NCI-H1694 treated with DMSO at 0.1 percent for 48 hours (cell line): ENCODE measurements around the gene ROBO4.
A peak's percentile ranks its signal among the peaks of the same experiment; 100 is the strongest.

Experiments
- DNase-seq: peaks from one replicate; lab custom pipeline; 2025; lab: John Stamatoyannopoulos, UW

Gene ROBO4

GRCh38 chr11:124918950-124919349, 21.3 kb upstream of the ROBO4 start, which contains the start of gene HEPN1:
Gene HEPN1 (plus strand): TSS chr11:124919250.
- no peak for DNase-seq

DNA sequence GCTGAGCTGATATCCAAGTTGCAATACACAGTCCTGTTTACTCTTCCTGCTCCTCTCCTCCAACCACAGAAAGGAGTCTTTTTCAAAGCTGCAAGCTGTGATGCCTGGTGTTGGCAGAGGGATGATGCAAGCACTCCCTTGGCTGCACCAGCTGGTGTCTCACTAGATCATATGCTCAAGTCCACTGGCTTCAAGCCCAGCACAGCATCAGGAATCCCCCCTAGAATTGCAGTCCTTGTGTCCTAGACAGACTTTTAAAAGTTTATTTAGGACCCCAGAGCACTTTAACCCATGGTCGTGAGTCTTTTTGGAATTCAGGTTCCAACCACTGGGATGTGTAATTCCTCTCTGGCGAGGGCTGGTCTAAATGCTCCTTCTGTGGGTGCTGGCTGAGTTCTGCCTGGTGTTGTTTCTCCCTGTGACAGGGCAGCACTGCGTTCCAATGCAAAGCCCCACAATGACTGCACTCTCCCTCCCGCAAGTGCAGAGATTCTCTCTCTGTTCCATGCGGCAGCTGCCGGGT, 19.5 kb upstream of the ROBO4 start:
- peak; percentile 42 for DNase-seq

DNA sequence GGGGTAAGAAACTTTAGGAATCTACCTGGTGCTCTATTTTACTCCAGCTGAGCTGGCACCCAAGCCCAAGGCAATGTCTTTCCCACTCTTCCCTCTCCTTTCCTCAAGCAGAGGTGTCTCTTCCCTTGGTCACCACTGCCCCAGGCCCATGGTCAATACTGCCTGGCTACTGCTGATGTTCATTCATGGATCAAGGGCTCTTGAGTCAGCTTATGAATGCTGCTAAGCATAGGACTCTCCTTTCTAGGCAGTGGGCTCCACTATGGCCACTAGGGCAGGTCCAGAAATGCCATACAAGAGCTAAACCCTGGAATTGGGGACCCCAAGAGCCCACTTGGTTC, 18.7 kb upstream of the ROBO4 start:
- no peak for DNase-seq

- DNase-seq, result no peak
Observed at GRCh38 chr11:124915541-124916369, 18.1 kb upstream of the ROBO4 start.

DNA sequence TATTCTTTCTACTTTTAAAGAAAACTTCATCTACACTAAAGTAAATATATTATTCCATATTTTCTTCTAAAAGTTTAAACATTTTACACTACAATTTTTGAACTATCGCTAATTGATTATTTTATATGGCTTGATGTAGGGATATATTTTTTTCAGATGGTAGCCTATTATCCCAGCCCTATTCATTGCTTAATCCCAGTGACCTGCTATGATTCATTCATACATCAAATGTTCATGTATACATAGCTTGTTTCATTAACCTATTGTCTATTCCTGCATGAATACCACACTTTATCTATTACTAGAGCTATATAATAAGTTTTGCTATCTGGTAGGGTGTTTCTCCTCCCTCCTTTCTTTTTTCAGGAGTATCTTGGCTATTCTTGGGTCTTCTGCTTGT, 5.0 kb upstream of the ROBO4 start:
- no peak for DNase-seq

DNA sequence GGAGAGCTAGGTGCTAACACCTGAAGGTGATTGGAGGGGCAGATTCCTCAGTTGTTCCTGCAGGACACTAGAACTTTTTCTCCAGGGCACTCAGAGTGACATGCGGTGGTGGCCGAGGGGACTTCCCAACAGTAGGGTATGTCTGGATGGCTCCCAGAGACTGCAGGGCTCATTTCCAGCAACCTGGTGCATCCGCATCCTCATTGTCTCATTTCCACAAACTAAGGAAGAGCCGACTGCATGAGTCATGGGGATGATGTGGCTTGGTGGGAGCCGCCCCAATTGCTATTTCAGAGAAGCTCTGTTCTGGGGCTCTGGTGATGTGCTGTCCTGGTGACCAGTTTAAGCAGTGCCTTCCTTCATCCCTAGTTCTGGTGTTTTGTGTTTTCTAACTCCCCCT, 2.8 kb upstream of the ROBO4 start:
- DNase-seq, result no peak

DNA sequence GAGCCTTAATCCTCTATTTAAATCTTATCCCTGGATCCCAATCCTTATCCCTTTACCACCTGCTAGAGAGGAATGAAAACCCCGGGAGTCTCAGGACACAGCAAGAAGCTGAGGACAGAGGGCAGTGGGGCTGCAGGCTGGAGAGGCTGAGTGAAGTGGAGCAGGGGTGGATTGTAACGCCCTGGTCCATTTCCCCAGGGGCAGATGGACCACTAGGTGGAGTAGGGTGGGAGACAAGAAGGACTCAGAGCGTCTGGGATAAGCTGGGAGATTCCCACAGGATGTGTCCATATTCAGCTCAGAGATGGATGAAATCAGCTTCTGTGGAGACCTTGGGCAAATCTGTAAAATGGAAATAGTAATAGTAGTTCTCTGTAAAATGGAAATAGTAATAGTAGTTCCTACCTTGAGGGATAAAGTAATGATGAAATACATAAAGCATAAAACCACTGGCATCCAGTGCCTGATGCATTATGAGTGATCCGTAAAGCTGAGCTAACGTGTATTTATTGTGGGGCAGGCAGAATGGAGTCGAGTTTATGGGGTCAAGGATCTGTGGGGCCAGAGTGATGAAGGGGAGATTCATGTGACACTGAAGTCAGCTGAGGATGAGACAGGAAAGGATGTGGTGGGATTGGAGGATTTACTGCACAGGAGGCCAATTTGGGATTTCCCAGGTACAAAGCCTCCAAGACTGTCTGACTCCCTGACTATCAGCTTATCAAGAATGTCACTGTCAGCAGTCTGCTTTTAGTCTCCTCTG, 1.9 kb upstream of the ROBO4 start:
- no peak for DNase-seq

DNA sequence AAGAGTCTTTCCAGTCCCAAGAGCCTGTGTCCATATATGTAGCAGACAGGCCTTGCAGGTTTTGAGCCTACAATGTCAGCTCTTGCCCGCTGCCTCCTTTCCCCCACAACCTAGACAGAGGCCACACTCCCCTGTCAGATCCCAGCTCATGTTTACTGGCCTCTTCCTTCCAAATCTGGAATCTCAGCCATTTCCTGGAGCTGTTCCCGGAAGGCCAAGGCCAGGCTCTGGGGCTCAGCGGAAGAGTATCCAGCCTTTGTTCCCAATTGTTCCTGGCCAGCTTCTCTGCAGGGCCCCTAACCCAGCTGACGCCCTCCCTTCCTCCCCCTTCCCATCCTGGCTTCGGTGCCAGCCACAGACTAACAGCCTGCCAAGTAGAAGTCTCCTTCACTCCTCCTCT, 1.0 kb upstream of the ROBO4 start:
- no peak for DNase-seq

GRCh38 chr11:124898263-124898680, 607 bp upstream of the ROBO4 start:
- no peak for DNase-seq

DNA sequence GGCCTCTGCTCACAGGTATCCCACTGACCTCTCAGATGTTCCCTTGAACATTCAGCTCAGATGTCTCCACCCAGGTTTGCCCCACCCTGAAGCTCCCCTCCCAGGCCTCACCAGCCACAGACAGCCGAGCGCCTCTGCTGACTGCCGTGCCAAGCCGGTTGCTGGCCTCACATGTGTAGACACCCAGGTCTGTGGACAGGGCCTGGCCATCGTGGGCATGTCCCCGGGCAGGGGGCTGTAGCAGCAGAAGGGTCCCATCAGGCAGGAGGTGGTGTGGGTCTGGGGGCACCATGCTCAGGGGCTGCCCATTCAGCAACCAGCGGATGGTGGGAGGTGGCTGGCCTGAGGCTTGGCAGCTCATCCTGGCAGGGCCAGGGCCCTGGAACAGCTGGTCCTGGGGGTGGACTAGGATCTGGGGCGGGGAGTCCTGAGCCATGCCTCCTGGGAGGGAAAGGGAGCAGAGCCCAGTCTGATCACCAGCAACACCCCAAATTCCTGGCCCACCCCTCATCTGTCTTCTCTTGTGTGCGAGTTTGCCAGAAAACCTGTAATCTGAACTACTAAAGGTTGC, 759 bp downstream of the ROBO4 start:
- no peak for DNase-seq

GRCh38 chr11:124896071-124896750, 1.5 kb downstream of the ROBO4 start:
- no peak for DNase-seq

- DNase-seq, result no peak
Observed at GRCh38 chr11:124895471-124895971, 2.1 kb downstream of the ROBO4 start.

GRCh38 chr11:124894606-124895430, 2.8 kb downstream of the ROBO4 start:
- no peak for DNase-seq

- DNase-seq, result no peak
Observed at GRCh38 chr11:124893781-124894401, 3.8 kb downstream of the ROBO4 start.

GRCh38 chr11:124892750-124893454, 4.8 kb downstream of the ROBO4 start:
- DNase-seq, result no peak

DNA sequence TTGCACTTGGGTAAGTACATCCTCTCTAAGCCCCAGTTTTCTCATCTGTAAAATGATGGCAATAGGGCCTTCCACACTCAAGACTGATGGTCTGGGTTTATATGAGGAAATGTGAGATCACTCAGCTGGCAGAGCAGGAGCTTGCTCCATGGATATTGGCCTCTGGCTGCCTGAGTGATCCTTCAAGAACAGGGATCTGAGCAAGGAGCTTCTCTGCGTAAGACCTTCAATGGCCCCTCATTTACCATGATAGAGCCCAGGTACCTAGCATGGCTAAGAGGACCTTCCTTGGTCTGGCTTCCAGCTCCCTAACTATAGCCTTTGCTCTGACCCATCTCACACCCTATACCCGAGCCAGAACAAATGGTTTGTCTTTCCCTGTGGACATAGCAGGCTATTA, 5.5 kb downstream of the ROBO4 start:
- DNase-seq, result no peak

DNA sequence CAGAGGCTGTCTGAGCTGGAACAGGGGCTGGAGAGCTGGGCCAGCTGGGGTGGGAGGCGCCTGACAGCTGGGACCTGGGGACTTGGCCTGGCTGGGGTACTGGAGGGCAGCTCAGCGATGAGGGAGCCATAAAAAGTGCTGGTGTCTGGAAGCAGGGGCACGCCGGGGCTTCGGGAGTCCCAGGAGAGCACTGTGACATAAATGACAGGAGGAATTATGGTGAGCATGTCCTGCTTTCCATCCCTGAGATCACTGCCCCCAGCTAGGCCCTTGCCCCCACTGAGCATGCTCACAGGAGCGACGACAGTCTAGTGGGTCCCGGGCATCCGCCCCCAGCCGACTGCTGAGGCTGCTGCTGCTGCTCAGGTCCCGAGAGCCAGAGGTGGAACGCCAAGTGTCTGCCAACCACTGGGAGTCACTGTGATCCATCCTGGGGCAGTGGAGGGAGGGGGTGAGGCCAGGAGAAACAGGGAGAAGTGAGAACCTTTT, 6.2 kb downstream of the ROBO4 start:
- no peak for DNase-seq

GRCh38 chr11:124890683-124891372, 6.8 kb downstream of the ROBO4 start:
- DNase-seq, result no peak

GRCh38 chr11:124890151-124890550, 7.5 kb downstream of the ROBO4 start:
- no peak for DNase-seq
